OCI-LY7 (cell line): ENCODE results near the gene TWIST2. TPM values are rescaled to one million over a fixed set of nuclear protein-coding genes. Genes with fewer than 3 reads are reported as not detected.

Experiments
- BruUV-seq: library from RNA; stranded (reverse); fragments of 400-500 nt; replicated peaks from 2 replicates; lab custom pipeline; 2021; lab: Mats Ljungman, UMichigan
- CTCF ChIA-PET: fragments of 300-600 bp; sonication (Branson Sonifier 250); formaldehyde crosslinking; loops from one replicate; lab custom pipeline; 2022; ENCODE audit warnings: antibody characterized with exemption; ENCODE audit not compliant: unreplicated experiment; lab: Charles Lee
- POLR2A ChIA-PET: fragments of 300-600 bp; sonication (Branson Sonifier 250); formaldehyde crosslinking; loops from one replicate; lab custom pipeline; 2022; ENCODE audit warnings: antibody characterized with exemption; lab: Charles Lee
- DNase-seq: peaks from one replicate; pipeline ENCODE4 v3.0.0-alpha.2; 2015; ENCODE audit warnings: low spot score
- H2AFZ ChIP-seq: fragments of 200-600 bp; sonication (generic), shearing (Covaris generic); 2 replicates; pipeline ENCODE4 v1.6.1; 2014; ENCODE audit warnings: mild to moderate bottlenecking, antibody characterized with exemption, low read length, moderate library complexity
- H3K27ac ChIP-seq: fragments of 200-600 bp; sonication (generic); 2 replicates; pipeline ENCODE4 v1.5.1; 2014; ENCODE audit warnings: mixed run types, low read depth, mild to moderate bottlenecking, moderate library complexity, low read length, inconsistent platforms; ENCODE audit not compliant: poor library complexity, severe bottlenecking
- H3K36me3 ChIP-seq: fragments of 200-600 bp; sonication (generic); 2 replicates; pipeline ENCODE4 v1.6.1; 2014; ENCODE audit warnings: mild to moderate bottlenecking, antibody characterized with exemption, low read length, moderate library complexity, mixed read lengths; ENCODE audit not compliant: insufficient read depth
- H3K4me1 ChIP-seq: fragments of 200-600 bp; sonication (generic); 2 replicates; pipeline ENCODE4 v1.5.1; 2014; ENCODE audit warnings: mild to moderate bottlenecking, low read length; ENCODE audit not compliant: insufficient read depth, poor library complexity, severe bottlenecking
- H3K4me2 ChIP-seq: fragments of 200-600 bp; sonication (generic); 2 replicates; pipeline ENCODE4 v1.6.1; 2014; ENCODE audit warnings: mild to moderate bottlenecking, low read length
- H3K4me3 ChIP-seq: fragments of 200-600 bp; sonication (generic); 2 replicates; pipeline ENCODE4 v1.5.1; 2014; ENCODE audit warnings: mild to moderate bottlenecking, low read depth, low read length; ENCODE audit not compliant: poor library complexity, severe bottlenecking
- H3K79me2 ChIP-seq: fragments of 200-600 bp; sonication (generic); 2 replicates; pipeline ENCODE4 v1.6.1; 2016; ENCODE audit warnings: low read depth, mild to moderate bottlenecking, low read length, moderate library complexity, mixed read lengths; ENCODE audit not compliant: insufficient read depth
- H3K9me2 ChIP-seq: fragments of 200-600 bp; sonication (generic); 2 replicates; pipeline ENCODE4 v1.6.1; 2016; ENCODE audit warnings: mild to moderate bottlenecking, low read length, mixed read lengths; ENCODE audit not compliant: insufficient read depth
- H3K9me3 ChIP-seq: fragments of 200-600 bp; sonication (generic); 2 replicates; pipeline ENCODE4 v1.6.1; 2014; ENCODE audit warnings: mild to moderate bottlenecking, mixed run types, low read length, mixed read lengths
- H4K20me1 ChIP-seq: fragments of 200-600 bp; sonication (generic); 2 replicates; pipeline ENCODE4 v1.6.1; 2014; ENCODE audit warnings: mild to moderate bottlenecking, antibody characterized with exemption, low read length, moderate library complexity, mixed read lengths; ENCODE audit not compliant: insufficient read depth
- EZH2phosphoT487 ChIP-seq: fragments of 200-600 bp; sonication (generic); IDR thresholded peaks from 2 replicates; pipeline ENCODE4 v1.6.1; 2018; ENCODE audit warnings: low read depth, borderline replicate concordance, mild to moderate bottlenecking, mixed run types, antibody characterized with exemption, low read length, moderate library complexity, mixed read lengths
- intact Hi-C: fragments of 100-400 bp; cut with micrococcal nuclease; formaldehyde crosslinking; loops from one replicate; pipeline ENCODE4 v1.10.0; 2022; ENCODE audit not compliant: unreplicated experiment
- total RNA-seq, 2 experiments: library from RNA; depleted of rRNA in 1 of 2; stranded (reverse); fragments of >200 nt in 1 of 2; shearing (Covaris generic) in 1 of 2; gene quantifications; 2 replicates each; pipeline ENCODE4 v1.2.3, GENCODE V29; 2014 to 2022
- TF ChIP-seq, protein P1 (sequence below): fragments of 200-600 bp; sonication (generic); conservative IDR thresholded peaks from 2 replicates; pipeline ENCODE4 v1.5.1; 2014; ENCODE audit warnings: mild to moderate bottlenecking, antibody characterized with exemption, low read length, moderate library complexity, mixed read lengths

TWIST2 gene
- total RNA-seq, 2 experiments from 2014 or later, result not detected

DNA sequence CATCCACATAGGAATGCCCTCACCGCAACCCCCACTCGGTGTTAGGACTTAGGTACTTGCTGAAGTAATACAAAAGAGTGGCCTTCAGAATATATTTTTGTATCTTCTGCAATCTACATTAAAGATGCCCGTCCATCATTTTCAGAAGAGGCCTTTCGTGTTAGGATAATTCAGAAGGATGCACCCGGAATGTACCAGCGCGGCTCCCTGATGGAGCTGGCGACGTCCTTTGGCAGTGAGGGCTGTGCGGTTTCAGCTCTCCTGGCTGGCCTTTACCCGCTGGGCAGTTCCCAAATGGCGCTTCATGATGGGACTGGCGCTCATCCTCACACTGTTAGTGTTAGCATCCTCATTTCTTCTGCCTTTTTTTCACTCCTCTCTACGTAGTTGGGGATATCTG, 15.3 kb downstream of the TWIST2 start:
- H4K20me1 ChIP-seq, result no peaks in the 10 kb centered on the region
- no peaks in the 10 kb centered on the region for H3K9me3 ChIP-seq
- BruUV-seq, result no TSS peak
- H3K4me2 ChIP-seq, result no peak overlapping the region
- H2AFZ ChIP-seq, result no peak overlapping the region
- H3K4me3 ChIP-seq, result no peak overlapping the region
- DNase-seq, result no peak
- CTCF ChIA-PET, result no interaction called here
- no peak overlapping the region for H3K27ac ChIP-seq
- TF ChIP-seq EZH2phosphoT487, result no peak
- TF ChIP-seq, protein P1, sequence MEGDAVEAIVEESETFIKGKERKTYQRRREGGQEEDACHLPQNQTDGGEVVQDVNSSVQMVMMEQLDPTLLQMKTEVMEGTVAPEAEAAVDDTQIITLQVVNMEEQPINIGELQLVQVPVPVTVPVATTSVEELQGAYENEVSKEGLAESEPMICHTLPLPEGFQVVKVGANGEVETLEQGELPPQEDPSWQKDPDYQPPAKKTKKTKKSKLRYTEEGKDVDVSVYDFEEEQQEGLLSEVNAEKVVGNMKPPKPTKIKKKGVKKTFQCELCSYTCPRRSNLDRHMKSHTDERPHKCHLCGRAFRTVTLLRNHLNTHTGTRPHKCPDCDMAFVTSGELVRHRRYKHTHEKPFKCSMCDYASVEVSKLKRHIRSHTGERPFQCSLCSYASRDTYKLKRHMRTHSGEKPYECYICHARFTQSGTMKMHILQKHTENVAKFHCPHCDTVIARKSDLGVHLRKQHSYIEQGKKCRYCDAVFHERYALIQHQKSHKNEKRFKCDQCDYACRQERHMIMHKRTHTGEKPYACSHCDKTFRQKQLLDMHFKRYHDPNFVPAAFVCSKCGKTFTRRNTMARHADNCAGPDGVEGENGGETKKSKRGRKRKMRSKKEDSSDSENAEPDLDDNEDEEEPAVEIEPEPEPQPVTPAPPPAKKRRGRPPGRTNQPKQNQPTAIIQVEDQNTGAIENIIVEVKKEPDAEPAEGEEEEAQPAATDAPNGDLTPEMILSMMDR, result no peak
- no peaks in the 10 kb centered on the region for H3K36me3 ChIP-seq
- intact Hi-C loops, result no loop called here
- H3K79me2 ChIP-seq, result no peaks in the 10 kb centered on the region
- no peaks in the 10 kb centered on the region for H3K4me1 ChIP-seq
- no peaks in the 10 kb centered on the region for H3K9me2 ChIP-seq
- POLR2A ChIA-PET, result interaction anchor here (1.4 kb wide), 1 partner anchor 14 kb away, joined by 3 read pairs; no protein-coding TSS in a partner anchor

DNA sequence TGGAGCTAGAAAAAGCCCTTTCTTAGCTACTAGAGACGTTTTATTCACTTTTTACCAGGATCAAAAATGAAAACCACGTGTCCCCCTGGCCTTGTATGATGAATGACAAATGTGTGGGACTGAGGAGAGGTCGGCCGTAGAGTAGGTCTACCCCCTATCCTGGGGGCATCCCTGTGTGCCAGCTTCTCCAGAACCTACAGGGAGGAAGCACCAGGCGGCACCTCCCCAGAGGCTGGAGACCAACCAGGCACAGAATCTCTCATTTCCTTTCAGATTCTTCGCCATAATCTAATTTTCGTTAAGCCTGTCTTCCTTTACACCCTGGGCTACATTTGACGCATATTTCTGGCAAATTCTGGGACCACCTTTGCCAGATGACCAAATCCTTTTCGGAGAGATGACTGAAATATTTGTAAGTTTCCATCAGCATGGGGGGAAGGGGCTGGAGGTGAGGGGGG, 15.9 kb downstream of the TWIST2 start:
- no peaks in the 10 kb centered on the region for H3K4me1 ChIP-seq
- no peaks in the 10 kb centered on the region for H3K36me3 ChIP-seq
- no peaks in the 10 kb centered on the region for H3K9me2 ChIP-seq
- no peaks in the 10 kb centered on the region for H3K9me3 ChIP-seq
- intact Hi-C loops, result no loop called here
- H3K79me2 ChIP-seq, result no peaks in the 10 kb centered on the region
- no peaks in the 10 kb centered on the region for H4K20me1 ChIP-seq
- no peak overlapping the region for H3K4me3 ChIP-seq
- no peak overlapping the region for H2AFZ ChIP-seq
- H3K4me2 ChIP-seq, result no peak overlapping the region
- no peak for DNase-seq
- POLR2A ChIA-PET, result interaction anchor here (1.4 kb wide), 1 partner anchor 14 kb away, joined by 3 read pairs; no protein-coding TSS in a partner anchor
- no peak overlapping the region for H3K27ac ChIP-seq
- CTCF ChIA-PET, result no interaction called here
- BruUV-seq, result no TSS peak
- TF ChIP-seq, protein P1, result no peak
- TF ChIP-seq EZH2phosphoT487, result no peak

DNA sequence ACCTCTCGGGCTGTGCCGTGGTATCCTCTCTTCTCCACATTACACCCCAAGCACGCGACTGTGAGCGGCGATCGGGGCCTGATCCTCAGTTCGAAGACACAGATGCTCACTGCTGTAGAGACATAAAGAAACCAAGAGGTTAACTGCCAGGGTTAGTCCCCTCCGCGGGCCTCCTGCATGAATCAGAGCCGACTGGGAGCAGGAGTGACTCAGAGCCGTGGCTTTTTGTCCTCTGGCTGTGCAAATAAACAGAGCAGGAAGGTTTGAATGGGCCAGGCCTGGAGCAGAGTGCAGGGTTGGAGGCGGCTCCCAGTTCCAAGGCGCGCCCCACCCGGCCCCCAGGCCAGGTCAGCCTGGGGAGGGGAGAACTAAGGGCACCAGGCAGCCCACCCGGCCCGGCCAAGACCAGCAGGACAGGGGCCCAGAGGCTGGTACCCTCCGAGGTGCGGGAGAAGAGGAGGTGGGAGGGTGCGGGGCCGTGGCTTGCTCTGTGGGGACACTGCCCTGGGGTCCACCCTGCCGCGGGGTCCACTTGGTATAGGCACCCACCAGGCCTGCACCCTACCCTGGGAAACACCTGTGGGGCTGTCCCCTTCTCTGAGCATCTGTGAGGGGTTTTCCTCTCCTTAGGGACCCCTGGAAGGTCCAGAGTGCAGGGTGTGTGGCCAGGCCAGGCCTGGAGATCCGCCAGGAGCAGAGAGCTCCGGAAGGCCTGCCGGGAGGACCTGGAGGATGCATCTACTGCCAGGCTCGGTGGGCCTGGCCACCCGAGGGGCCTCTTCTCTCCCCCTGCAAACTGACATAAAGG, 16.5 kb downstream of the TWIST2 start:
- BruUV-seq, result no TSS peak
- no peak overlapping the region for H2AFZ ChIP-seq
- CTCF ChIA-PET, result no interaction called here
- no peaks in the 10 kb centered on the region for H3K36me3 ChIP-seq
- no peak overlapping the region for H3K4me3 ChIP-seq
- no peak overlapping the region for H3K4me2 ChIP-seq
- no peaks in the 10 kb centered on the region for H4K20me1 ChIP-seq
- intact Hi-C loops, result no loop called here
- no peaks in the 10 kb centered on the region for H3K4me1 ChIP-seq
- DNase-seq, result no peak
- POLR2A ChIA-PET, result no interaction called here
- H3K27ac ChIP-seq, result no peak overlapping the region
- no peaks in the 10 kb centered on the region for H3K9me3 ChIP-seq
- no peaks in the 10 kb centered on the region for H3K9me2 ChIP-seq
- TF ChIP-seq, protein P1, result no peak
- TF ChIP-seq EZH2phosphoT487, result no peak
- no peaks in the 10 kb centered on the region for H3K79me2 ChIP-seq
